Testis (tissue), 3 donors: ENCODE results near the gene UMPS. TPM values are rescaled to one million over a fixed set of nuclear protein-coding genes. Genes with fewer than 3 reads are reported as not detected.

Experiments used
- DNase-seq: peaks from one replicate; pipeline ENCODE4 v3.0.0-alpha.2; 2019
- H3K27ac ChIP-seq, 2 donors: fragments of 200-600 bp; sonication (generic); one replicate each; pipeline ENCODE4 v1.5.1; 2019
- H3K27me3 ChIP-seq: fragments of 200-600 bp; sonication (generic); one replicate; pipeline ENCODE4 v1.5.1; 2019
- H3K36me3 ChIP-seq: fragments of 200-600 bp; sonication (generic); one replicate; pipeline ENCODE4 v1.5.1; 2017; ENCODE audit warnings: low read depth; ENCODE audit errors: missing control alignments
- H3K4me1 ChIP-seq: fragments of 200-600 bp; sonication (generic); one replicate; pipeline ENCODE4 v1.5.1; 2019
- H3K4me3 ChIP-seq, 2 donors: fragments of 200-600 bp; sonication (generic); one replicate each; pipeline ENCODE4 v1.5.1; 2017 to 2019
- H3K9me3 ChIP-seq: fragments of 200-600 bp; sonication (generic); one replicate; pipeline ENCODE4 v1.5.1; 2017
- CTCF ChIP-seq, 3 experiments: fragments of 450-650 bp in 2 of 3; fragments of 200-600 bp in 1 of 3; sonication (generic) in 1 of 3; IDR thresholded peaks; one replicate each; pipeline ENCODE4 v1.5.1; 2016 to 2019; ENCODE audit warnings: antibody characterized with exemption in 3 of 3, mild to moderate bottlenecking in 2 of 3, moderate library complexity in 1 of 3
- POLR2A ChIP-seq: fragments of 450-650 bp; IDR thresholded peaks from one replicate; pipeline ENCODE4 v1.6.1; 2017; ENCODE audit warnings: antibody characterized with exemption, mild to moderate bottlenecking, moderate library complexity
- WGBS, 2 donors: methylation state at CpG; one replicate each; pipeline ENCODE4 v1.1.5; 2018; 5-methylcytosine and 5-hydroxymethylcytosine counted together
- intact Hi-C: fragments of 100-400 bp; cut with DNase I; formaldehyde crosslinking; loops from one replicate; pipeline ENCODE4 v1.15.1; 2023; ENCODE audit warnings: low total_unique reads
- polyA plus RNA-seq: library from polyadenylated mRNA; stranded (reverse); fragments of 350-450 nt; fragmentation: Illumina TruSeq; extraction: RNeasy Lipid Tissue Mini Kit (QIAGEN cat#74804); gene quantifications from one replicate; pipeline ENCODE4 v1.2.3, GENCODE V29; 2014; ENCODE audit warnings: low read depth, low replicate concordance; ENCODE audit not compliant: insufficient read depth
- total RNA-seq, 2 donors: library from RNA; depleted of rRNA; stranded (reverse); fragments of >200 nt; gene quantifications; one replicate each; pipeline ENCODE4 v1.2.3, GENCODE V29; 2016

UMPS gene
- total and polyA plus RNA-seq, 3 donors from 2014 or later = 20.0 to 26.8 (median 24.6) TPM

GRCh38 chr3:124763644-124764358, 33.5 kb downstream of the UMPS start:
- WGBS, 2 donors = 91% methylated on average over 15 of the region's 15 CpGs
- TF ChIP-seq POLR2A (no peak), CTCF (IDR thresholded peaks at IDR 0.05) (no peak)
- H3K27ac ChIP-seq = no peak overlapping the region
- peaks cover 5% of the 10 kb centered on the region for H3K4me1 ChIP-seq
- H3K4me3 ChIP-seq = no peak overlapping the region
- intact Hi-C loops = loop anchor here (5.0 to 10.0 kb wide), 2 partner anchors 138 to 671 kb away; no protein-coding TSS in a partner anchor
- DNase-seq = peak; percentile 11
- no peaks in the 10 kb centered on the region for H3K9me3 ChIP-seq
- H3K27me3 ChIP-seq = no peaks in the 10 kb centered on the region
- H3K36me3 ChIP-seq = no peaks in the 10 kb centered on the region

- intact Hi-C loops = loop anchor here (5.0 to 10.0 kb wide), 2 partner anchors 138 to 670 kb away; no protein-coding TSS in a partner anchor
- no peak for TF ChIP-seq CTCF (IDR thresholded peaks at IDR 0.05)
- 73 to 85% methylated on average over 5 of the region's 5 CpGs for WGBS, 2 donors
- no peak for DNase-seq
- no peaks in the 10 kb centered on the region for H3K27me3 ChIP-seq
- no peak overlapping the region for H3K27ac ChIP-seq
- no peaks in the 10 kb centered on the region for H3K9me3 ChIP-seq
- H3K4me3 ChIP-seq = no peak overlapping the region
- H3K36me3 ChIP-seq = no peaks in the 10 kb centered on the region
- peaks cover 5% of the 10 kb centered on the region for H3K4me1 ChIP-seq
These were observed 34.5 kb downstream of the UMPS start for GRCh38 chr3:124764746-124765145.

GRCh38 chr3:124765197-124765840, 35.1 kb downstream of the UMPS start:
- Histone ChIP-seq H3K4me1 (peaks cover 5% of the 10 kb centered on the region), H3K27ac (no peak overlapping the region), H3K36me3 (no peaks in the 10 kb centered on the region), H3K9me3 (no peaks in the 10 kb centered on the region), H3K27me3 (no peaks in the 10 kb centered on the region), H3K4me3 (no peak overlapping the region)
- WGBS, 2 donors = 88 to 90% methylated on average over 5 of the region's 5 CpGs
- intact Hi-C loops = loop anchor here (10.0 kb wide), 1 partner anchor 669 kb away; no protein-coding TSS in a partner anchor
- TF ChIP-seq POLR2A (no peak), CTCF (IDR thresholded peaks at IDR 0.05) (no peak)
- no peak for DNase-seq

- Histone ChIP-seq H3K9me3 (no peaks in the 10 kb centered on the region), H3K27me3 (no peaks in the 10 kb centered on the region), H3K4me3 (no peak overlapping the region), H3K4me1 (peaks cover 10% of the 10 kb centered on the region), H3K36me3 (no peaks in the 10 kb centered on the region), H3K27ac (no peak overlapping the region)
- TF ChIP-seq POLR2A (no peak), CTCF (IDR thresholded peaks at IDR 0.05) (no peak)
- peak; percentile 8 for DNase-seq
- intact Hi-C loops = loop anchor here (10.0 kb wide), 1 partner anchor 668 kb away; no protein-coding TSS in a partner anchor
- 91 to 92% methylated on average over 16 of the region's 16 CpGs for WGBS, 2 donors
These were observed 36.2 kb downstream of the UMPS start for GRCh38 chr3:124766113-124767095.
